ENCODE measurements around the gene ANTXR2.

DNA sequence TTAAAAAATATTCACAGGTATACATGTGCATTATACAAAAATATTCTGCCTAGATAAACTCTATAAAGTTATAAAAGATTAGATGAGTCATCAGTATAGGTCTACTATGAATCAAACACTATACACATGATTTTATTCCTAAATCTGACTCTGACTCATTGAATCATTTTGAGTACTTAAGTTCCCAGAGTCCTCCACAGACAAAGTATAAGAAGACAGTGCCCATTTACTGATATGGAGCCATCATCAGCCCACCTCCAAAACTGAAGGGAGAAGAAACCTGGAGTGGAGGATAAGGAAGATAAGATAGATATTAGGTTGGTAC lies 28.7 kb upstream of the ANTXR2 start:
- TF ChIP-seq, protein P1, sequence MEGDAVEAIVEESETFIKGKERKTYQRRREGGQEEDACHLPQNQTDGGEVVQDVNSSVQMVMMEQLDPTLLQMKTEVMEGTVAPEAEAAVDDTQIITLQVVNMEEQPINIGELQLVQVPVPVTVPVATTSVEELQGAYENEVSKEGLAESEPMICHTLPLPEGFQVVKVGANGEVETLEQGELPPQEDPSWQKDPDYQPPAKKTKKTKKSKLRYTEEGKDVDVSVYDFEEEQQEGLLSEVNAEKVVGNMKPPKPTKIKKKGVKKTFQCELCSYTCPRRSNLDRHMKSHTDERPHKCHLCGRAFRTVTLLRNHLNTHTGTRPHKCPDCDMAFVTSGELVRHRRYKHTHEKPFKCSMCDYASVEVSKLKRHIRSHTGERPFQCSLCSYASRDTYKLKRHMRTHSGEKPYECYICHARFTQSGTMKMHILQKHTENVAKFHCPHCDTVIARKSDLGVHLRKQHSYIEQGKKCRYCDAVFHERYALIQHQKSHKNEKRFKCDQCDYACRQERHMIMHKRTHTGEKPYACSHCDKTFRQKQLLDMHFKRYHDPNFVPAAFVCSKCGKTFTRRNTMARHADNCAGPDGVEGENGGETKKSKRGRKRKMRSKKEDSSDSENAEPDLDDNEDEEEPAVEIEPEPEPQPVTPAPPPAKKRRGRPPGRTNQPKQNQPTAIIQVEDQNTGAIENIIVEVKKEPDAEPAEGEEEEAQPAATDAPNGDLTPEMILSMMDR (IDR thresholded peaks at IDR 0.05; ENCODE audit: insufficient read depth, low read length), result no peak
- TF ChIP-seq, protein P2, sequence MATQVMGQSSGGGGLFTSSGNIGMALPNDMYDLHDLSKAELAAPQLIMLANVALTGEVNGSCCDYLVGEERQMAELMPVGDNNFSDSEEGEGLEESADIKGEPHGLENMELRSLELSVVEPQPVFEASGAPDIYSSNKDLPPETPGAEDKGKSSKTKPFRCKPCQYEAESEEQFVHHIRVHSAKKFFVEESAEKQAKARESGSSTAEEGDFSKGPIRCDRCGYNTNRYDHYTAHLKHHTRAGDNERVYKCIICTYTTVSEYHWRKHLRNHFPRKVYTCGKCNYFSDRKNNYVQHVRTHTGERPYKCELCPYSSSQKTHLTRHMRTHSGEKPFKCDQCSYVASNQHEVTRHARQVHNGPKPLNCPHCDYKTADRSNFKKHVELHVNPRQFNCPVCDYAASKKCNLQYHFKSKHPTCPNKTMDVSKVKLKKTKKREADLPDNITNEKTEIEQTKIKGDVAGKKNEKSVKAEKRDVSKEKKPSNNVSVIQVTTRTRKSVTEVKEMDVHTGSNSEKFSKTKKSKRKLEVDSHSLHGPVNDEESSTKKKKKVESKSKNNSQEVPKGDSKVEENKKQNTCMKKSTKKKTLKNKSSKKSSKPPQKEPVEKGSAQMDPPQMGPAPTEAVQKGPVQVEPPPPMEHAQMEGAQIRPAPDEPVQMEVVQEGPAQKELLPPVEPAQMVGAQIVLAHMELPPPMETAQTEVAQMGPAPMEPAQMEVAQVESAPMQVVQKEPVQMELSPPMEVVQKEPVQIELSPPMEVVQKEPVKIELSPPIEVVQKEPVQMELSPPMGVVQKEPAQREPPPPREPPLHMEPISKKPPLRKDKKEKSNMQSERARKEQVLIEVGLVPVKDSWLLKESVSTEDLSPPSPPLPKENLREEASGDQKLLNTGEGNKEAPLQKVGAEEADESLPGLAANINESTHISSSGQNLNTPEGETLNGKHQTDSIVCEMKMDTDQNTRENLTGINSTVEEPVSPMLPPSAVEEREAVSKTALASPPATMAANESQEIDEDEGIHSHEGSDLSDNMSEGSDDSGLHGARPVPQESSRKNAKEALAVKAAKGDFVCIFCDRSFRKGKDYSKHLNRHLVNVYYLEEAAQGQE (IDR thresholded peaks at IDR 0.05; ENCODE audit: insufficient replicate concordance, low read depth), result no peak
- TF ChIP-seq POLR2AphosphoS5 (IDR thresholded peaks at IDR 0.05; ENCODE audit: low read depth), result no peak
